Thyroid gland (tissue), 4 donors: ENCODE results near the gene CDR2. TPM values are rescaled to one million over a fixed set of nuclear protein-coding genes. Genes with fewer than 3 reads are reported as not detected.
"Not testable (repeated sequence)": the region's sequence is repeated elsewhere in the genome, so short reads cannot be mapped to it uniquely, and the experiment has no call there.

Source experiments
- DNase-seq, 2 donors: peaks; one replicate each; pipeline ENCODE4 v3.0.0-alpha.2; 2019
- H3K27ac ChIP-seq, 3 donors: fragments of 200-600 bp; sonication (generic); 1 replicate in 2 of 3; 2 replicates in 1 of 3; pipeline ENCODE4 v1.5.1; 2016 to 2019; ENCODE audit warnings: mild to moderate bottlenecking in 1 of 3, moderate library complexity in 1 of 3
- H3K27me3 ChIP-seq: fragments of 200-600 bp; sonication (generic); one replicate; pipeline ENCODE4 v1.5.1; 2019
- H3K36me3 ChIP-seq, 2 donors: fragments of 200-600 bp; sonication (generic); one replicate each; pipeline ENCODE4 v1.5.1; 2016 to 2019
- H3K4me1 ChIP-seq, 2 donors: fragments of 200-600 bp; sonication (generic); one replicate each; pipeline ENCODE4 v1.5.1; 2017 to 2019
- H3K4me3 ChIP-seq, 3 donors: fragments of 200-600 bp; sonication (generic); replicated peaks in 1 of 3; 1 replicate in 2 of 3; 2 replicates in 1 of 3; pipeline ENCODE4 v1.5.1; 2016; ENCODE audit warnings: mild to moderate bottlenecking in 1 of 3
- H3K9me3 ChIP-seq: fragments of 200-600 bp; sonication (generic); one replicate; pipeline ENCODE4 v1.5.1; 2017
- POLR2A ChIP-seq, 2 donors: fragments of 450-650 bp; IDR thresholded peaks; one replicate each; pipeline ENCODE4 v1.6.1; 2017; ENCODE audit warnings: antibody characterized with exemption in 2 of 2, mild to moderate bottlenecking in 2 of 2, moderate library complexity in 1 of 2
- WGBS, 2 donors: methylation state at CpG; one replicate each; pipeline ENCODE4 v1.1.5; 2017; 5-methylcytosine and 5-hydroxymethylcytosine counted together
- intact Hi-C: fragments of 100-400 bp; cut with DNase I; formaldehyde crosslinking; loops from one replicate; pipeline ENCODE4 v1.15.1; 2023
- total RNA-seq, 4 donors: library from RNA; depleted of rRNA; stranded (reverse); fragments of >200 nt; gene quantifications; one replicate each; pipeline ENCODE4 v1.2.3, GENCODE V29; 2016
- TF ChIP-seq, protein P1 (sequence below), 6 experiments: fragments of 200-600 bp in 3 of 6; fragments of 450-650 bp in 3 of 6; sonication (generic) in 3 of 6; IDR thresholded peaks; one replicate each; pipeline ENCODE4 v1.5.1; 2016 to 2019; ENCODE audit warnings: antibody characterized with exemption in 6 of 6, mild to moderate bottlenecking in 2 of 6, inconsistent platforms in 1 of 6, moderate library complexity in 1 of 6

CDR2 gene
- total RNA-seq, 4 donors from 2014 or later, result 55.5 to 92.8 (median 79.2) TPM

DNA sequence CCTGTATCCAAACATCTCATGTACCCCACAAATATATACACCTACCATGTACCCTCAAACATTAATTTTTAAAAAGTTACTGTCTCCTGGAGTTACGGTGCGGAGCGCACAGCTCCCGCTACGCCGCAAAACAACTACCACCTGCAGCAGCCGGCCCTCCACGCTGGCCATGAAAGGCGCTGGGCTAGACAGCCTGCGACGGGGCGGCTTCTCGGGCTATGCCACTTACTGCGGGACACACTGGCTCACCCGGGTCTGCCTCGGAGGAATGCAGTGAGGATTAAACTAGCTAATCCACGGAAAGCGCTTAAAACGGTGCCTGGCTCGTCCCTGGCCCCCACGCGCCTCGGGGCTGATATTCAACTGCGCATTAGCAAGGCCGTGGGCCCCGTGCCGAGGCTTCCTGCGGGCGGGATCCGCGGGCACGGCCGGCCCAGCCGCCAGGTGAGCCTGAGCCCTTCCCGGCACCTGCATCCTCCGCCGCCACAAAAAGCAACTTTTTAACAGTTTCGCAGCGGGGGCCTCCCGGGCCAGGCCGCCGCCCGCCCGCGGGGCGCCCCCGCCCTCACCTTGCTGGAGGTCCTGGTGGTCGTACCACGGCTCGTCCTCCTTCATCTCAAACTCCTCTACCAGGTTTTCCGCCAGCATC is 633 bp downstream of the CDR2 start:
- Histone ChIP-seq H3K27ac (peak overlapping the region; percentile 89 to 95 (median 91)), H3K4me3 (peak overlapping the region; percentile 48 to 93 (median 85)), H3K27me3 (no peaks in the 10 kb centered on the region), H3K9me3 (no peaks in the 10 kb centered on the region), H3K4me1 (peaks cover 38 to 41% of the 10 kb centered on the region in 2 donors), H3K36me3 (no peaks in the 10 kb centered on the region)
- peak; percentile 56 to 58 for DNase-seq
- intact Hi-C loops, result no loop called here
- TF ChIP-seq POLR2A (IDR thresholded peaks at IDR 0.05), result peak in 1 of 2 donors; percentile 2
- TF ChIP-seq, protein P1, sequence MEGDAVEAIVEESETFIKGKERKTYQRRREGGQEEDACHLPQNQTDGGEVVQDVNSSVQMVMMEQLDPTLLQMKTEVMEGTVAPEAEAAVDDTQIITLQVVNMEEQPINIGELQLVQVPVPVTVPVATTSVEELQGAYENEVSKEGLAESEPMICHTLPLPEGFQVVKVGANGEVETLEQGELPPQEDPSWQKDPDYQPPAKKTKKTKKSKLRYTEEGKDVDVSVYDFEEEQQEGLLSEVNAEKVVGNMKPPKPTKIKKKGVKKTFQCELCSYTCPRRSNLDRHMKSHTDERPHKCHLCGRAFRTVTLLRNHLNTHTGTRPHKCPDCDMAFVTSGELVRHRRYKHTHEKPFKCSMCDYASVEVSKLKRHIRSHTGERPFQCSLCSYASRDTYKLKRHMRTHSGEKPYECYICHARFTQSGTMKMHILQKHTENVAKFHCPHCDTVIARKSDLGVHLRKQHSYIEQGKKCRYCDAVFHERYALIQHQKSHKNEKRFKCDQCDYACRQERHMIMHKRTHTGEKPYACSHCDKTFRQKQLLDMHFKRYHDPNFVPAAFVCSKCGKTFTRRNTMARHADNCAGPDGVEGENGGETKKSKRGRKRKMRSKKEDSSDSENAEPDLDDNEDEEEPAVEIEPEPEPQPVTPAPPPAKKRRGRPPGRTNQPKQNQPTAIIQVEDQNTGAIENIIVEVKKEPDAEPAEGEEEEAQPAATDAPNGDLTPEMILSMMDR (IDR thresholded peaks at IDR 0.05), result no peak
- 1% methylated on average over 22 to 24 of the region's 51 CpGs for WGBS, 2 donors

DNA sequence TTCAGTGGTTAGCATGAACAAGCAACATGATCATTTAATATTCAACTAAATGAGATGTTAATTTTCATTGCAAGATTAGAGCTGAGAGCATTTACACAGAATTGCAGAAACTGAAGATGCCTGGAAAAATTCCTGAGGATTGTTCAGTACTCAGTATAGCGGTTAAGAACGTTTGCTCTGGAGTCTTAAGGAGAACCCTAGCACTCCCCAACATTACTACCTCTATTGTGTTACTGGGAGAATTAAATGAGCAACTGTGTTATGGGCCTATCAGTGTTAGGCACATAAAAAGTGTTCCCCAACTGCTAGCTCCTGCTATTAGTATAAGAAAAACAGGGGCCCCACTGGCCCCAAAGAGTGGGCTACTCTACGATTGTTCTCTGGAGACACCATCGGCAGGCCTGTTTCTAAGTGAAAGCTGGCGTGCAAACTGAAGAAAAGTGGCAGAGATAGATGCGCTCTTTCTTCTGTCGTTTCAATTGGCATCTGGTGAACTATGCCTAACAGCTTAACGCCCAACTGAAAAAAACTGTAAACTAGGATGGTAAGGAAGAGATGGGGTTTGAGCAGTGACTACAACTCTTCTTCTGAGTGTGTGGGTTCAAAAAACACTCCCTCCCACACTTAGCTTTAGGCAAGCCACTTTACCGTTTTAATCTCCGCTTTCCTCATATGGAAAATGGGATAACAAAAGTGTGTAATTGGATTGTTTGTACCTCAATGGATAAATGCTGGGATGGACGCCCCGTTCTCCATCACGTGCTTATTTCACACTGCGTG is 1.3 kb downstream of the CDR2 start:
- H3K9me3 ChIP-seq, result no peaks in the 10 kb centered on the region
- peak overlapping the region; percentile 48 to 93 (median 85) for H3K4me3 ChIP-seq
- WGBS, 2 donors, result 27 to 39% methylated on average over 14 of the region's 14 CpGs
- no peak for DNase-seq
- no peaks in the 10 kb centered on the region for H3K27me3 ChIP-seq
- intact Hi-C loops, result no loop called here
- peaks cover 45 to 48% of the 10 kb centered on the region in 2 donors for H3K4me1 ChIP-seq
- TF ChIP-seq, protein P1 (IDR thresholded peaks at IDR 0.05), result no peak
- no peak for TF ChIP-seq POLR2A (IDR thresholded peaks at IDR 0.05)
- peak overlapping the region; percentile 89 to 95 (median 91) for H3K27ac ChIP-seq
- no peaks in the 10 kb centered on the region for H3K36me3 ChIP-seq

DNA sequence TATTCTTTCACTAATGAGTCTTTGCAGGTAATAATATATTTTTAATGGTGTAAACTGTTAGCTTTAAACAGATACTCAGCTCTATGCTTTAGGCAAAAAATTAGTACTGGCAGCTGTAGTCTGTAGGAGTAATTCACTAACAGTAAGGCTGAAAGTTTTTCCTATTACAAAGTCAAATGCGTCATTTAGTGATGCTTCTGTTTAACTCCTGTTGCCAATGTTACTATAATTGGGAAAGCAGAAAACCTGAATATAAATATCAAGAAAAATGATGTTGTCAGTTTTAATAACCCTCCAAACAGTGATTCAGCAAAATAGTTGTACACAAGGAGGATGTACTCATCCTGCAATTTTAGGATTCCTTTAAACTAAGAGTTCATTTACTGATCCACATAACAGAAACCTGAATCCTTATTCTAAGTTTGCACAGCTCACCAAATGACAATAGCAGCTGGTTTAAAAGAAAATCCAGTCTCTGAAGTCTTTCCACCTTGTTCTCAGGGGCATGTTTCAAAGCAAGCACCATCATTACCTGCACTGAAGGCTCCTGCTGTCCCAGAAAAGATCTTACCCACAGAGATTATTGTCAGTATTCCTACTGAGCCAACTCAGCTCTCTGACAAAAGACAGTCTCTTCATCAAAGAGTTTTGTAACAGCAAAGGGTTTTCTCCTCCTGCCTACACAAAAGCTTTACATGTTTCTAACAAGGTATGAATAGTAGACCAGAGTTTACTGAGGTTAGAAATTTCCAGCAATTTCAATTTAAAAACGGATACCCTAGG is 4.2 kb downstream of the CDR2 start:
- H3K4me3 ChIP-seq, result no peak overlapping the region
- intact Hi-C loops, result no loop called here
- no peak for DNase-seq
- no peaks in the 10 kb centered on the region for H3K27me3 ChIP-seq
- WGBS, 2 donors, result 72 to 82% methylated on average over 2 of the region's 2 CpGs
- no peaks in the 10 kb centered on the region for H3K9me3 ChIP-seq
- H3K4me1 ChIP-seq, result peaks cover 63 to 73% of the 10 kb centered on the region in 2 donors
- H3K36me3 ChIP-seq, result no peaks in the 10 kb centered on the region
- TF ChIP-seq, protein P1 (IDR thresholded peaks at IDR 0.05), result no peak
- no peak for TF ChIP-seq POLR2A (IDR thresholded peaks at IDR 0.05)
- H3K27ac ChIP-seq, result peak overlapping the region; percentile 80 to 91 (median 81)

DNA sequence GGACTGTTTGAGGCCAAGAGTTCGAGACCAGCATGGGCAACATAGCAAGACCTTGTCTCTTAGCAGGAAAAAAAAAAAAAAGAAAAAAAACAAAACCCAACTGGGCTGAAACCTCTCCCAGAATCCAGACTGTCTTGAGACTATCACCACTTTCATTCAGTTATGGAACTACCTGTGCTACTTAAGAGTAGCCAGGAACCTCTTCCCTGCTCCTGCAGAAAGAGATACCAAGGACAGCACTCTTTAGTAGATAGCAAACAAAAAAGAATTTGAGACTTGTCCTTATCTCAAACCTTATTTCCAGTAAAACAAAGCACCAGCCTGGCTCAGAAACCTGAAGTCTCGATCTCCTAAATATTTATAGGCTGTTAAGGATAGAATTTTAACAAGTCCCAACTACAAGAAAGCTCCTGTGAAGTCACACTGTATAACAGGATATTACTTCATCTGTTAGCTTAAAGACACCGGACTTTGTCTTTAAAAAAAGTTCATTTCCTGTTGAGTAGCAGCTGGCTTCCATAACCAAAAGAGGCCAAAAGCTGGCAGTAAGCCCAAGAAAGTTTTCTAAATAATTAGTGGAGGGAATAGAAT is 5.1 kb downstream of the CDR2 start:
- peaks cover 3 to 6% of the 10 kb centered on the region in 2 donors for H3K36me3 ChIP-seq
- H3K9me3 ChIP-seq, result no peaks in the 10 kb centered on the region
- H3K4me3 ChIP-seq, result no peak overlapping the region
- intact Hi-C loops, result no loop called here
- TF ChIP-seq, protein P1 (IDR thresholded peaks at IDR 0.05), result no peak
- TF ChIP-seq POLR2A (IDR thresholded peaks at IDR 0.05), result no peak
- H3K4me1 ChIP-seq, result peaks cover 67 to 80% of the 10 kb centered on the region in 2 donors
- H3K27ac ChIP-seq, result peak overlapping the region; percentile 80 to 91 (median 81)
- no peaks in the 10 kb centered on the region for H3K27me3 ChIP-seq
- WGBS, 2 donors, result 55 to 59% methylated on average over 3 of the region's 3 CpGs
- DNase-seq, result no peak

DNA sequence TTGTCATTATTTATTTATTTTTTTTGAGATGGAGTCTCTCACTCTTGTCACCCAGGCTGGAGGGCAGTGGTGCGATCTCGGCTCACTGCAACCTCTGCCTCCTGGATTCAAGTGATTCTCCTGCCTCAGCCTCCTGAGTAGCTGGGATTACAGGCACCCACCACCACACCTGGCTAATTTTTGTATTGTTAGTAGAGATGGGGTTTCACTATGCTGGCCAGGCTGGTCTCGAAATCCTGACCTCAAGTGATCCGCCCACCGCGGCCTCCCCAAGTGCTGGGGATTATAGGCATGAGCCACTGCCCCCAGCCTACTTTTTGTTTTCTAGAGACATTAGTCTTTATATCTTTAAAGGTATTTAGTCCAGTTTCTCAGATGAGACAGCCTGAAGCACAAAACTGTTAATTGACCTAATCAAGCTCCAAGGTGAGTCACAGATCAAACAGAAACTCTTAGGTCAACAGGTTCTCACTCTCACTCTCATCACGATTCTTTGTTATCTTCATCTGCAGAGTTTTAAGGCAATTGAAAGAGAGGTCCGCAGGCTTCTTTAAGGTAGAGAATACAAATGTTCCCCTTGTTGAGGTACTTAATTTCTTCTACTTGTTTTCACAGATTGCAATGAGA is 6.1 kb downstream of the CDR2 start:
- WGBS, 2 donors, result 81 to 89% methylated on average over 8 of the region's 8 CpGs
- H3K9me3 ChIP-seq, H3K27me3 ChIP-seq, H3K4me3 ChIP-seq, DNase-seq, intact Hi-C loops: not testable (repeated sequence)
- H3K36me3 ChIP-seq, result peaks cover 11 to 16% of the 10 kb centered on the region in 2 donors
- peak overlapping the region; percentile 80 to 91 (median 81) for H3K27ac ChIP-seq
- H3K4me1 ChIP-seq, result peaks cover 67 to 82% of the 10 kb centered on the region in 2 donors
